HFFc6 (cell line): Measurements from ENCODE around the gene GARIN6. TPM values are rescaled to one million over a fixed set of nuclear protein-coding genes. Genes with fewer than 3 reads are reported as not detected.
"Not testable (repeated sequence)": the region's sequence is repeated elsewhere in the genome, so short reads cannot be mapped to it uniquely, and the experiment has no call there.

Source experiments
- DNase-seq: peaks from one replicate; pipeline ENCODE4 v3.0.0-alpha.2; 2018
- H3K27ac Mint-ChIP-seq: 2 replicates; pipeline ENCODE4 v1.8.0; 2020; ENCODE audit warnings: mild to moderate bottlenecking, mixed read lengths
- H3K27me3 Mint-ChIP-seq: 2 replicates; pipeline ENCODE4 v1.8.0; 2021; ENCODE audit warnings: mild to moderate bottlenecking, moderate library complexity, mixed read lengths; ENCODE audit not compliant: insufficient read depth
- H3K36me3 Mint-ChIP-seq: 2 replicates; pipeline ENCODE4 v1.8.0; 2021; ENCODE audit warnings: low read depth, mixed read lengths
- H3K4me1 Mint-ChIP-seq: 2 replicates; pipeline ENCODE4 v1.8.0; 2020; ENCODE audit warnings: low read depth, mixed read lengths
- H3K4me3 Mint-ChIP-seq: 2 replicates; pipeline ENCODE4 v1.8.0; 2020; ENCODE audit warnings: mild to moderate bottlenecking, moderate library complexity, mixed read lengths
- H3K9me3 Mint-ChIP-seq: 2 replicates; pipeline ENCODE4 v1.8.0; 2020; ENCODE audit warnings: mild to moderate bottlenecking, mixed read lengths
- total RNA-seq, 6 experiments: library from RNA; stranded (reverse); fragmentation: NEBNext Ultra II Directional; extraction: Animal tissue kit (Norgen Biotek cat#: 25700); gene quantifications; 2 replicates in 1 of 6; 3 replicates in 5 of 6; pipeline ENCODE4 v1.2.3, GENCODE V29; 2021
- TF ChIP-seq, protein P1 (sequence below): fragments of 200-600 bp; sonication (generic); IDR thresholded peaks from 2 replicates; pipeline ENCODE4 v1.5.0; 2021; ENCODE audit warnings: antibody characterized with exemption, mild to moderate bottlenecking

GARIN6 gene
- total RNA-seq, 6 experiments from 2014 or later = not detected

- H3K27ac Mint-ChIP-seq = no peak overlapping the region
Observed at GRCh38 chr12:99611599-99611998, 36.0 kb upstream of the GARIN6 start.

DNA sequence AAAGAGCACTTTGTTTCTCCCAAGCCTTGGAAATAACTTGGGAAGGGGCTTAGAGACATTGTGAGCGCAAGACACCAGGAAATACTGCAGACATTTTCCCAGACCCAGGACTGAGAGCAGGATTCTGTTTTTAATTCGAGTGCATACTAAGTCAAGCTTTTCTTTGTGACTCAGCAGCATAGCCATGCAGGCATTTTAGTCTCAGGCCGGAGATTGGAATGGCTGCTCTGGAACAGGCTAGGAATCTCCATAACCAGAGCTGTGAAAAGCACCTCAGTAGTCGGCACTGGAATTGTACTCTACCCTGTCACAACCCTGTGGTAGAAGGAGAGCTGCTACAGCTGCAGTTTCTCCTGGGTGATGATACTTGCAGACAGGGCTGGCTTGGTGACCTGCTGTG lies 28.9 kb upstream of the GARIN6 start:
- Mint-ChIP-seq H3K4me3 (no peak overlapping the region), H3K27me3 (no peaks in the 10 kb centered on the region), H3K27ac (no peak overlapping the region), H3K9me3 (peaks cover 77% of the 10 kb centered on the region), H3K36me3 (peaks cover 5% of the 10 kb centered on the region; the same call in 1 of the 2 replicates), H3K4me1 (no peaks in the 10 kb centered on the region)
- TF ChIP-seq, protein P1, sequence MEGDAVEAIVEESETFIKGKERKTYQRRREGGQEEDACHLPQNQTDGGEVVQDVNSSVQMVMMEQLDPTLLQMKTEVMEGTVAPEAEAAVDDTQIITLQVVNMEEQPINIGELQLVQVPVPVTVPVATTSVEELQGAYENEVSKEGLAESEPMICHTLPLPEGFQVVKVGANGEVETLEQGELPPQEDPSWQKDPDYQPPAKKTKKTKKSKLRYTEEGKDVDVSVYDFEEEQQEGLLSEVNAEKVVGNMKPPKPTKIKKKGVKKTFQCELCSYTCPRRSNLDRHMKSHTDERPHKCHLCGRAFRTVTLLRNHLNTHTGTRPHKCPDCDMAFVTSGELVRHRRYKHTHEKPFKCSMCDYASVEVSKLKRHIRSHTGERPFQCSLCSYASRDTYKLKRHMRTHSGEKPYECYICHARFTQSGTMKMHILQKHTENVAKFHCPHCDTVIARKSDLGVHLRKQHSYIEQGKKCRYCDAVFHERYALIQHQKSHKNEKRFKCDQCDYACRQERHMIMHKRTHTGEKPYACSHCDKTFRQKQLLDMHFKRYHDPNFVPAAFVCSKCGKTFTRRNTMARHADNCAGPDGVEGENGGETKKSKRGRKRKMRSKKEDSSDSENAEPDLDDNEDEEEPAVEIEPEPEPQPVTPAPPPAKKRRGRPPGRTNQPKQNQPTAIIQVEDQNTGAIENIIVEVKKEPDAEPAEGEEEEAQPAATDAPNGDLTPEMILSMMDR = no peak
- DNase-seq = no peak

More at GRCh38 chr12:99611599-99611998, 36.0 kb upstream of the GARIN6 start:
- DNase-seq = no peak
- H3K27me3 Mint-ChIP-seq = no peaks in the 10 kb centered on the region
- peaks cover 73% of the 10 kb centered on the region for H3K9me3 Mint-ChIP-seq
- no peak overlapping the region for H3K4me3 Mint-ChIP-seq
- H3K4me1 Mint-ChIP-seq = no peaks in the 10 kb centered on the region
- H3K36me3 Mint-ChIP-seq = no peaks in the 10 kb centered on the region
- TF ChIP-seq, protein P1 = no peak

GRCh38 chr12:99619389-99620158 lies 28.0 kb upstream of the GARIN6 start:
- no peak overlapping the region for H3K27ac Mint-ChIP-seq

DNA sequence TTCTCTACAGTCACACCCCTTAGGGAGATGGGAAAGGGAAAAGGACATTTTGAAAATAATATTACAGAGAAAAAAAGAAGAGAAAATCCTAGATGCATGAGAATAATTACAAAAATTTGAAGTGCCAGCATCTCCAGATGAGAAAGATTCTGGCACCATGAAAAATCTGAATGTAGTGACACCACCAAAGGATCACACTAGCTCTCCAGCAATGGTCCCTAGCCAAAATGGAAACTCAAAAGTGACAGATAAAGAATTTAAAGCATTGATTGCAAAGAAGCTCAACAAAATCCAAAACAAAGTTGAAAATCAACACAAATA lies 27.4 kb upstream of the GARIN6 start:
- Mint-ChIP-seq H3K4me1 (no peaks in the 10 kb centered on the region), H3K4me3 (no peak overlapping the region), H3K27me3 (no peaks in the 10 kb centered on the region), H3K36me3 (peaks cover 5% of the 10 kb centered on the region; the same call in 1 of the 2 replicates), H3K27ac (no peak overlapping the region), H3K9me3 (peaks cover 69% of the 10 kb centered on the region)
- no peak for DNase-seq
- TF ChIP-seq, protein P1 = no peak

More at GRCh38 chr12:99619389-99620158, 28.0 kb upstream of the GARIN6 start:
- no peaks in the 10 kb centered on the region for H3K4me1 Mint-ChIP-seq
- no peaks in the 10 kb centered on the region for H3K27me3 Mint-ChIP-seq
- DNase-seq = no peak
- peaks cover 5% of the 10 kb centered on the region; the same call in 1 of the 2 replicates for H3K36me3 Mint-ChIP-seq
- H3K9me3 Mint-ChIP-seq = peaks cover 75% of the 10 kb centered on the region
- TF ChIP-seq, protein P1 = peak; percentile 53
- no peak overlapping the region for H3K4me3 Mint-ChIP-seq

DNA sequence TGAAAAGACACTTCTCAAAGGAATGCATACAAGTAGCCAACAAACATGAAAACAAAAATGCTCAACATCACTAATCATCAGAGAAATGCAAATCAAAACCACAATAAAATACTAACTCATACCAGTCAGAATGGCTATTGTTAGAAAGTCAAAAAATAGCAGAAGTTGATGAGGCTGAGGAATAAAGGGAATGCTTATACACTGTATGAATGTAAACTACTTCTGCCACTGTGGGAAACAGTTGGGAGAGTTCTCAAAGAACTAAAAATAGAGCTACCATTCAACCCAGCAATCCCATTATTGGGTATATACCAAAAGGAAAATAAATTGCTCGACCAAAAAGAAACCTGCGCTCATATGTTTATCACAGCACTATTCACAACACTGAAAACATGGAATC lies 23.0 kb upstream of the GARIN6 start:
- not testable (repeated sequence) for H3K27me3 Mint-ChIP-seq

DNA sequence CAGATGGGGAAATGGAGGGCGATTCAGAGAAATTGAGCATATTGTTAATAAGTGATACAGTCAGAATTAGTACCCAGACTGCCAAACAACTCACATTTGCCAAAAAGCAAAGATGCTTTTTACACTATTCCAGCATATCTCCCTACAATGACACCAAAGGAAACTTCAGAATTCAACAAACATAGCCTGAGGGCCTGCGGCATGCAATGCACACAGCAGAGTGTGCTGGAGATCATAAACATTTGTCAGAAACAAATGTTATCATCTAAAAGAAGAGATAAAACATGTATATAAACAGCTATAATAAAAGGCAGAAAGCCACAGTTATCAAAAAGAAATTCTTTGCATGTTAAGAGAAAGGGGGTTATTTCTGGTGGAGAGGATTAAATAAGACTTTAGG lies 20.1 kb upstream of the GARIN6 start:
- TF ChIP-seq, protein P1 = no peak
- DNase-seq = no peak
- no peak overlapping the region for H3K27ac Mint-ChIP-seq
- H3K36me3 Mint-ChIP-seq = no peaks in the 10 kb centered on the region
- no peaks in the 10 kb centered on the region for H3K27me3 Mint-ChIP-seq
- no peak overlapping the region for H3K4me3 Mint-ChIP-seq
- no peaks in the 10 kb centered on the region for H3K4me1 Mint-ChIP-seq
- peaks cover 29% of the 10 kb centered on the region for H3K9me3 Mint-ChIP-seq

More for the DNA sequence above, 23.0 kb upstream of the GARIN6 start:
- not testable (repeated sequence) for H3K27ac Mint-ChIP-seq, H3K4me1 Mint-ChIP-seq, H3K36me3 Mint-ChIP-seq, H3K4me3 Mint-ChIP-seq, DNase-seq
- peaks cover 40% of the 10 kb centered on the region for H3K9me3 Mint-ChIP-seq
